Thymus (tissue), 11 donors: ENCODE data around the gene AIFM2. TPM values are rescaled to one million over a fixed set of nuclear protein-coding genes. Genes with fewer than 3 reads are reported as not detected.
"Not testable (repeated sequence)": the region's sequence is repeated elsewhere in the genome, so short reads cannot be mapped to it uniquely, and the experiment has no call there.

ENCODE experiments used
- DNase-seq, 9 donors: peaks; one replicate each; pipeline ENCODE4 v3.0.0-alpha.2; 2013; ENCODE audit warnings: low spot score in 9 of 9, low read depth in 6 of 9, missing footprints in 1 of 9
- H3K27ac ChIP-seq, 2 donors: one replicate each; pipeline ENCODE4 v1.5.1; 2013; ENCODE audit warnings: control low read depth in 1 of 2, low read depth in 1 of 2, low read length in 1 of 2, mild to moderate bottlenecking in 1 of 2, moderate library complexity in 1 of 2
- H3K27me3 ChIP-seq, 2 donors: one replicate each; pipeline ENCODE4 v1.5.1; 2013; ENCODE audit warnings: low read length in 1 of 2; ENCODE audit not compliant: control insufficient read depth in 2 of 2, insufficient read depth in 1 of 2
- H3K36me3 ChIP-seq, 2 donors: one replicate each; pipeline ENCODE4 v1.5.1; 2013; ENCODE audit warnings: low read length in 1 of 2, mild to moderate bottlenecking in 1 of 2, moderate library complexity in 1 of 2; ENCODE audit not compliant: control insufficient read depth in 2 of 2, insufficient read depth in 2 of 2
- H3K4me1 ChIP-seq, 2 donors: one replicate each; pipeline ENCODE4 v1.5.1; 2013; ENCODE audit warnings: low read length in 2 of 2; ENCODE audit not compliant: control insufficient read depth in 2 of 2, insufficient read depth in 2 of 2
- H3K4me3 ChIP-seq, 2 donors: one replicate each; pipeline ENCODE4 v1.5.1; 2013; ENCODE audit warnings: low read length in 2 of 2, control low read depth in 1 of 2, mild to moderate bottlenecking in 1 of 2
- H3K9me3 ChIP-seq, 2 donors: one replicate each; pipeline ENCODE4 v1.5.1; 2013; ENCODE audit warnings: low read length in 1 of 2, mild to moderate bottlenecking in 1 of 2; ENCODE audit not compliant: control insufficient read depth in 2 of 2, insufficient read depth in 1 of 2
- WGBS: extraction: QIAGEN DNeasy Blood & Tissue Kit; methylation state at CpG from one replicate; pipeline ENCODE4 v1.1.7; 2013; 5-methylcytosine and 5-hydroxymethylcytosine counted together
- polyA plus RNA-seq: library from polyadenylated mRNA; stranded (reverse); fragments of 200-250 nt; gene quantifications from one replicate; pipeline ENCODE4 v1.2.3, GENCODE V29; 2013
- total RNA-seq: library from RNA; stranded (reverse); fragments of 120-200 nt; gene quantifications from one replicate; pipeline ENCODE4 v1.2.4, GENCODE V29; 2013
- donor health status: healthy.

AIFM2 gene
- total and polyA plus RNA-seq, 2 donors = 1.5 to 7.5 TPM

GRCh38 chr10:70167246-70167645 lies 34.6 kb upstream of the AIFM2 start:
- H3K4me3 ChIP-seq = no peak overlapping the region
- H3K27ac ChIP-seq = no peak overlapping the region
- H3K4me1 ChIP-seq = peaks cover 24 to 27% of the 10 kb centered on the region in 2 donors
- no peak for DNase-seq
- 96% methylated on average over 7 of the region's 7 CpGs for WGBS
- peaks cover 8 to 11% of the 10 kb centered on the region in 2 donors for H3K36me3 ChIP-seq
- H3K9me3 ChIP-seq = no peaks in the 10 kb centered on the region
- no peaks in the 10 kb centered on the region for H3K27me3 ChIP-seq

- Histone ChIP-seq H3K27ac (no peak overlapping the region), H3K4me3 (no peak overlapping the region), H3K27me3 (no peaks in the 10 kb centered on the region), H3K9me3 (no peaks in the 10 kb centered on the region), H3K36me3 (peaks cover 8 to 16% of the 10 kb centered on the region in 2 donors), H3K4me1 (peaks cover 27 to 29% of the 10 kb centered on the region in 2 donors)
- DNase-seq = no peak
- WGBS = 96% methylated on average over 3 of the region's 3 CpGs
Measured at GRCh38 chr10:70166394-70166793, 33.8 kb upstream of the AIFM2 start.

DNA sequence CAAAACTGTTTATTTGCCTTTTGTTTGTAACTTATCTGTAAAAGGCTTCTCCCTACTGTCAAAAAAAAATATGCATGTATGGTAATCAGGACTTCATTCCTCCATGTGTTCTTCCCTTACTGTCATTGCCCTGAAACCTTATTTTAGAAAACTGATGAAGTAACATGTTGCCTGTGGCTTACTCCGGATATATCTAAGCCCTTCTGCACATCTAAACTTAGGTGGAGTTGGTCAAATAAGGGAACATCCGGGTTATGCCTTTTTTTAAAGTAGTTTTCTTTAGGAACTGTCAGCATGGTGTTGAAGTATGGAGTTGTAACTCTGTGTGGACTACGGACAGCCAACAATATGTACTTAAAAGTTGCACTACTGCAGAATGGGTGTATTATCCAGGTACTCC lies 31.5 kb upstream of the AIFM2 start:
- Histone ChIP-seq H3K27me3 (no peaks in the 10 kb centered on the region), H3K36me3 (peaks cover 14 to 30% of the 10 kb centered on the region in 2 donors), H3K4me3 (no peak overlapping the region), H3K4me1 (peaks cover 24 to 25% of the 10 kb centered on the region in 2 donors), H3K9me3 (no peaks in the 10 kb centered on the region), H3K27ac (no peak overlapping the region)
- 79% methylated on average over 3 of the region's 3 CpGs for WGBS
- no peak for DNase-seq

DNA sequence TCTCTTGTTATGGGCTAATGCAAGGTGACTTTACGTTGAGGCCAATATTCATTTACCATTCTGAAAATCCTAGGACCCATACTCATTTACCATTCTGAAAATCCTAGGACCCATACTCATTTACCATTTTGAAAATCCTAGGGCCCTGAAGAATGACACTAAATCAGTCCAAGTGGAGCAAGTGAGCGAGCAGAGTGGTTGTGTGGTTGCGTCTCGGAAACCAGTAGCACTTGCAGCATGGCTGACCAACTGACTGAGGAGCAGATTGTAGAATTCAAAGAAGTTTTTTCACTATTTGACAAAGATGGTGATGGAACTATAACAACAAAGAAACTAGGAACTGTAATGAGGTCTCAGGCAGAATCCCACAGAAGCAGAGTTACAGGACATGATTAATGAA lies 30.8 kb upstream of the AIFM2 start:
- 97% methylated on average over 4 of the region's 4 CpGs for WGBS
- peak overlapping the region in 1 of 2 donors; percentile 57 for H3K27ac ChIP-seq
- H3K36me3 ChIP-seq = peaks cover 14 to 35% of the 10 kb centered on the region in 2 donors
- DNase-seq = no peak
- H3K4me3 ChIP-seq = no peak overlapping the region
- H3K27me3 ChIP-seq = no peaks in the 10 kb centered on the region
- peaks cover 18 to 19% of the 10 kb centered on the region in 2 donors for H3K4me1 ChIP-seq
- H3K9me3 ChIP-seq = no peaks in the 10 kb centered on the region

GRCh38 chr10:70162892-70163201 lies 30.2 kb upstream of the AIFM2 start:
- H3K9me3 ChIP-seq = no peaks in the 10 kb centered on the region
- peaks cover 13 to 16% of the 10 kb centered on the region in 2 donors for H3K4me1 ChIP-seq
- WGBS = 10% methylated on average over 1 of the region's 1 CpG
- peak in 3 of 9 donors; percentile 26 to 52 (median 26) for DNase-seq
- H3K36me3 ChIP-seq = peaks cover 17 to 38% of the 10 kb centered on the region in 2 donors
- H3K27me3 ChIP-seq = no peaks in the 10 kb centered on the region
- peak overlapping the region in 1 of 2 donors; percentile 57 for H3K27ac ChIP-seq
- H3K4me3 ChIP-seq = no peak overlapping the region

GRCh38 chr10:70162151-70162891 lies 29.7 kb upstream of the AIFM2 start:
- Histone ChIP-seq H3K27me3 (no peaks in the 10 kb centered on the region), H3K9me3 (no peaks in the 10 kb centered on the region), H3K36me3 (peaks cover 17 to 43% of the 10 kb centered on the region in 2 donors), H3K4me1 (peaks cover 13 to 15% of the 10 kb centered on the region in 2 donors), H3K27ac (peak overlapping the region in 1 of 2 donors; percentile 57), H3K4me3 (no peak overlapping the region)
- peak in 1 of 9 donors; percentile 30 for DNase-seq
- 96% methylated on average over 1 of the region's 2 CpGs for WGBS

DNA sequence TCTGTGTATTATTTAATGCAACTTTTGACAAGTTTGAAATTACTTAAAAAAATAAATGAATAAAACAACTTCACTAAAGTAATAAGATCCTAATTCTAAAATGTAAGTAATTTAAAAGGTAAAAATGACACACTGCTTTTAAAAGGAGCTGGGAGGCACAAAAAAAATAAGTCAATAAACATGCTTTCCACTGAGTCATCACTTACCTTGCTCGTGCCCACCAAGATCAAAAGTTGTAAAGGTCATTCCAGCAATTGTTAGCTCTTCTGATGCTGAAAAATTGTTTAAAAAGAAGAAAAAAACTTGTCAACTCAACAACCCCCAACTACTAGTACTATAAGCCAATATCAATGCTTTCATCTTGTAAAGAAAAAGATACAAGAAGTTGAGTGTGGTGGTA lies 28.2 kb upstream of the AIFM2 start:
- no peak for DNase-seq
- H3K4me3 ChIP-seq = no peak overlapping the region
- H3K36me3 ChIP-seq = peaks cover 27 to 53% of the 10 kb centered on the region in 2 donors
- H3K4me1 ChIP-seq = peaks cover 12 to 13% of the 10 kb centered on the region in 2 donors
- no peaks in the 10 kb centered on the region for H3K9me3 ChIP-seq
- WGBS = 90% methylated on average over 1 of the region's 1 CpG
- no peak overlapping the region for H3K27ac ChIP-seq
- no peaks in the 10 kb centered on the region for H3K27me3 ChIP-seq

- H3K27ac ChIP-seq, H3K27me3 ChIP-seq, DNase-seq, H3K4me3 ChIP-seq, H3K9me3 ChIP-seq: not testable (repeated sequence)
- 96% methylated on average over 3 of the region's 3 CpGs for WGBS
- Histone ChIP-seq H3K36me3 (peaks cover 37 to 64% of the 10 kb centered on the region in 2 donors), H3K4me1 (peaks cover 11 to 13% of the 10 kb centered on the region in 2 donors)
Measured at GRCh38 chr10:70159366-70159765, 26.7 kb upstream of the AIFM2 start.

- no peaks in the 10 kb centered on the region for H3K9me3 ChIP-seq
- H3K4me1 ChIP-seq = peaks cover 1 to 8% of the 10 kb centered on the region in 2 donors
- WGBS = 96% methylated on average over 2 of the region's 2 CpGs
- H3K27me3 ChIP-seq = no peaks in the 10 kb centered on the region
- DNase-seq = no peak
- no peak overlapping the region for H3K27ac ChIP-seq
- H3K4me3 ChIP-seq = no peak overlapping the region
- peaks cover 41 to 76% of the 10 kb centered on the region in 2 donors for H3K36me3 ChIP-seq
Measured at GRCh38 chr10:70158113-70158512, 25.5 kb upstream of the AIFM2 start.
